GM23338 (cell line): ENCODE results near the gene ZBTB40. TPM values are rescaled to one million over a fixed set of nuclear protein-coding genes. Genes with fewer than 3 reads are reported as not detected.

Experiments used
- ATAC-seq: fragments of 200-7000 bp; cut with Tn5 transposase; 3 replicates; pipeline ENCODE4 v1.9.1; 2020
- DNase-seq: peaks from one replicate; pipeline ENCODE4 v3.0.0-alpha.2; 2015; ENCODE audit warnings: low spot score
- H2AFZ ChIP-seq: fragments of 200-600 bp; sonication (generic); 2 replicates; pipeline ENCODE4 v1.8.0; 2016; ENCODE audit warnings: antibody characterized with exemption, mild to moderate bottlenecking, moderate library complexity
- H3F3A ChIP-seq: fragments of 200-600 bp; sonication (generic); replicated peaks from 2 replicates; pipeline ENCODE4 v1.8.0; 2017; ENCODE audit warnings: antibody characterized with exemption, mixed run types, low read depth
- H3K27ac ChIP-seq: fragments of 200-600 bp; sonication (generic); 2 replicates; pipeline ENCODE4 v1.6.1; 2016; ENCODE audit warnings: low read depth
- H3K27me3 ChIP-seq: fragments of 200-600 bp; sonication (generic); 2 replicates; pipeline ENCODE4 v1.8.0; 2016; ENCODE audit warnings: mild to moderate bottlenecking, mixed run types, moderate library complexity; ENCODE audit not compliant: insufficient read depth
- H3K36me3 ChIP-seq: fragments of 200-600 bp; sonication (generic); 2 replicates; pipeline ENCODE4 v1.8.0; 2016; ENCODE audit warnings: mild to moderate bottlenecking; ENCODE audit not compliant: insufficient read depth
- H3K4me1 ChIP-seq: fragments of 200-600 bp; sonication (generic); 2 replicates; pipeline ENCODE4 v1.8.0; 2016; ENCODE audit warnings: mild to moderate bottlenecking, moderate library complexity; ENCODE audit not compliant: insufficient read depth
- H3K4me2 ChIP-seq: fragments of 200-600 bp; sonication (generic); 2 replicates; pipeline ENCODE4 v1.7.1; 2017; ENCODE audit warnings: mixed run types
- H3K4me3 ChIP-seq: fragments of 200-600 bp; sonication (generic); 2 replicates; pipeline ENCODE4 v1.6.1; 2016; ENCODE audit warnings: mixed run types
- H3K79me2 ChIP-seq: fragments of 200-600 bp; sonication (generic); replicated peaks from 2 replicates; pipeline ENCODE4 v1.8.0; 2017; ENCODE audit warnings: mild to moderate bottlenecking; ENCODE audit not compliant: insufficient read depth
- H3K9me2 ChIP-seq: fragments of 200-600 bp; sonication (generic); 2 replicates; pipeline ENCODE4 v1.8.0; 2017; ENCODE audit not compliant: insufficient read depth
- H4K20me1 ChIP-seq: fragments of 200-600 bp; sonication (generic); replicated peaks from 2 replicates; pipeline ENCODE4 v1.8.0; 2017; ENCODE audit warnings: mild to moderate bottlenecking; ENCODE audit not compliant: insufficient read depth
- H3K27ac Mint-ChIP-seq: 2 replicates; pipeline ENCODE4 v1.8.0; 2020; ENCODE audit warnings: inconsistent platforms, mild to moderate bottlenecking, moderate library complexity, mixed read lengths
- H3K27me3 Mint-ChIP-seq: 3 replicates; pipeline ENCODE4 v1.8.0; 2022; ENCODE audit warnings: low read depth, mild to moderate bottlenecking, moderate library complexity, mixed read lengths, inconsistent platforms; ENCODE audit not compliant: insufficient read depth, poor library complexity
- H3K36me3 Mint-ChIP-seq: 3 replicates; pipeline ENCODE4 v1.8.0; 2021; ENCODE audit warnings: low read depth, mild to moderate bottlenecking, inconsistent platforms, moderate library complexity, mixed read lengths
- H3K4me1 Mint-ChIP-seq: 3 replicates; pipeline ENCODE4 v1.8.0; 2020; ENCODE audit warnings: mild to moderate bottlenecking, inconsistent platforms, mixed read lengths
- H3K4me3 Mint-ChIP-seq: 3 replicates; pipeline ENCODE4 v1.8.0; 2021; ENCODE audit warnings: moderate library complexity, mild to moderate bottlenecking, inconsistent platforms, mixed read lengths
- H3K9me3 Mint-ChIP-seq: 3 replicates; pipeline ENCODE4 v1.8.0; 2020; ENCODE audit warnings: moderate library complexity, mild to moderate bottlenecking, inconsistent platforms, mixed read lengths
- CREB1 ChIP-seq: fragments of 250-450 bp; sonication (Bioruptor Pico); IDR thresholded peaks from 2 replicates; pipeline ENCODE4 v1.5.0; 2020; ENCODE audit warnings: low read depth, mild to moderate bottlenecking, moderate library complexity
- CTCF ChIP-seq, 2 experiments: fragments of 200-600 bp in 1 of 2; sonication (generic) in 1 of 2; conservative IDR thresholded peaks; 2 replicates each; pipeline versions ENCODE4 v1.5.1 to v1.6.1; 2016 to 2017; ENCODE audit warnings: antibody characterized with exemption in 2 of 2, low read depth in 2 of 2, mild to moderate bottlenecking in 2 of 2, moderate library complexity in 1 of 2
- ETS1 ChIP-seq: IDR thresholded peaks from 2 replicates; pipeline ENCODE4 v1.6.1; 2016; ENCODE audit warnings: antibody characterized with exemption
- EZH2 ChIP-seq: fragments of 200-600 bp; sonication (generic); IDR thresholded peaks from one replicate; pipeline ENCODE4 v1.8.0; 2017; ENCODE audit warnings: antibody characterized with exemption, mild to moderate bottlenecking, low read depth; ENCODE audit not compliant: unreplicated experiment
- EZH2phosphoT487 ChIP-seq: fragments of 200-600 bp; sonication (generic); IDR thresholded peaks from one replicate; pipeline ENCODE4 v1.8.1; 2018; ENCODE audit warnings: antibody characterized with exemption; ENCODE audit not compliant: unreplicated experiment
- JUNB ChIP-seq: IDR thresholded peaks from one replicate; pipeline ENCODE4 v1.6.1; 2016; ENCODE audit warnings: antibody characterized with exemption; ENCODE audit not compliant: unreplicated experiment
- NANOG ChIP-seq: IDR thresholded peaks from 2 replicates; pipeline ENCODE4 v1.6.1; 2016; ENCODE audit warnings: antibody characterized with exemption, borderline replicate concordance
- POLR2AphosphoS5 ChIP-seq: IDR thresholded peaks from 2 replicates; pipeline ENCODE4 v1.6.1; 2016; ENCODE audit warnings: antibody characterized with exemption, low read depth
- STAT1 ChIP-seq: IDR thresholded peaks from one replicate; pipeline ENCODE4 v1.6.1; 2016; ENCODE audit warnings: antibody characterized with exemption; ENCODE audit not compliant: unreplicated experiment
- ZNF114 ChIP-seq: fragments of 250-450 bp; sonication (Bioruptor Pico); IDR thresholded peaks from 2 replicates; pipeline ENCODE4 v1.5.0; 2020; ENCODE audit warnings: mild to moderate bottlenecking, moderate library complexity
- ZNF331 ChIP-seq: fragments of 250-450 bp; sonication (Bioruptor Pico); IDR thresholded peaks from 2 replicates; pipeline ENCODE4 v1.5.0; 2020; ENCODE audit warnings: low read depth, mild to moderate bottlenecking, moderate library complexity
- ZNF462 ChIP-seq: fragments of 250-450 bp; sonication (Bioruptor Pico); IDR thresholded peaks from 2 replicates; pipeline ENCODE4 v1.5.0; 2020; ENCODE audit warnings: mild to moderate bottlenecking, moderate library complexity
- polyA plus RNA-seq: library from polyadenylated mRNA; unstranded; fragments of >200 nt; fragmentation: Nextera tagmentation; extraction: Ambion mirVana; gene quantifications from 2 replicates; pipeline ENCODE4 v1.2.1, GENCODE V29; 2016
- total RNA-seq: library from RNA; depleted of rRNA; stranded (reverse); fragments of >200 nt; shearing (Covaris generic); gene quantifications from 2 replicates; pipeline ENCODE4 v1.2.3, GENCODE V29; 2014

ZBTB40 gene
- total and polyA plus RNA-seq, 2 experiments from 2014 or later, result 3.1 to 22.7 TPM

GRCh38 chr1:22437573-22437972 lies 14.1 kb upstream of the ZBTB40 start (continued):
- TF ChIP-seq ETS1 (no peak), STAT1 (no peak)

GRCh38 chr1:22440582-22440981 lies 11.1 kb upstream of the ZBTB40 start:
- Histone ChIP-seq H3K9me2 (no peaks in the 10 kb centered on the region), H3K27me3 (no peaks in the 10 kb centered on the region), H3K4me2 (no peak overlapping the region), H3K36me3 (no peaks in the 10 kb centered on the region), H4K20me1 (no peaks in the 10 kb centered on the region), H3K4me3 (no peak overlapping the region), H3K79me2 (no peaks in the 10 kb centered on the region), H3K4me1 (peaks cover 14% of the 10 kb centered on the region), H3K27ac (no peak overlapping the region), H3F3A (no peaks in the 10 kb centered on the region), H2AFZ (no peak overlapping the region)
- DNase-seq, result no peak
- H3K27ac Mint-ChIP-seq, result no peak overlapping the region
- H3K27me3 Mint-ChIP-seq, result no peaks in the 10 kb centered on the region
- peaks cover 25% of the 10 kb centered on the region for H3K4me1 Mint-ChIP-seq
- H3K36me3 Mint-ChIP-seq, result peaks cover 25% of the 10 kb centered on the region; the same call in 2 of the 3 replicates
- no peak overlapping the region for H3K4me3 Mint-ChIP-seq
- peaks cover 40% of the 10 kb centered on the region; the same call in 2 of the 3 replicates for H3K9me3 Mint-ChIP-seq
- ATAC-seq, result no peak
- TF ChIP-seq CTCF (conservative IDR thresholded peaks at IDR 0.05; ENCODE audit: low read depth in 2 of 2), result no peak
- no peak for TF ChIP-seq ZNF331 (CRISPR knock-in tag)
- no peak for TF ChIP-seq NANOG
- TF ChIP-seq ETS1, result no peak
- TF ChIP-seq ZNF114 (CRISPR knock-in tag), result no peak
- no peak for TF ChIP-seq STAT1
- no peak for TF ChIP-seq JUNB
- no peak for TF ChIP-seq ZNF462 (CRISPR knock-in tag)
- no peak for TF ChIP-seq EZH2
- no peak for TF ChIP-seq EZH2phosphoT487
- no peak for TF ChIP-seq CREB1
- TF ChIP-seq POLR2AphosphoS5, result no peak
